ENCODE results near the gene SEC14L3. TPM values are rescaled to one million over a fixed set of nuclear protein-coding genes. Genes with fewer than 3 reads are reported as not detected.

The SEC14L3 gene
- total RNA-seq, 1 donor from 2014 or later = not detected

- Mint-ChIP-seq H3K9me3 (ENCODE audit: unreplicated experiment) (no peaks in the 10 kb centered on the region), H3K27me3 (ENCODE audit: unreplicated experiment) (peaks cover 13% of the 10 kb centered on the region), H3K4me1 (ENCODE audit: unreplicated experiment) (peaks cover 7% of the 10 kb centered on the region), H3K36me3 (ENCODE audit: unreplicated experiment) (no peaks in the 10 kb centered on the region), H3K27ac (ENCODE audit: unreplicated experiment) (no peak overlapping the region), H3K4me3 (ENCODE audit: unreplicated experiment) (no peak overlapping the region)
- TF ChIP-seq, protein P1, sequence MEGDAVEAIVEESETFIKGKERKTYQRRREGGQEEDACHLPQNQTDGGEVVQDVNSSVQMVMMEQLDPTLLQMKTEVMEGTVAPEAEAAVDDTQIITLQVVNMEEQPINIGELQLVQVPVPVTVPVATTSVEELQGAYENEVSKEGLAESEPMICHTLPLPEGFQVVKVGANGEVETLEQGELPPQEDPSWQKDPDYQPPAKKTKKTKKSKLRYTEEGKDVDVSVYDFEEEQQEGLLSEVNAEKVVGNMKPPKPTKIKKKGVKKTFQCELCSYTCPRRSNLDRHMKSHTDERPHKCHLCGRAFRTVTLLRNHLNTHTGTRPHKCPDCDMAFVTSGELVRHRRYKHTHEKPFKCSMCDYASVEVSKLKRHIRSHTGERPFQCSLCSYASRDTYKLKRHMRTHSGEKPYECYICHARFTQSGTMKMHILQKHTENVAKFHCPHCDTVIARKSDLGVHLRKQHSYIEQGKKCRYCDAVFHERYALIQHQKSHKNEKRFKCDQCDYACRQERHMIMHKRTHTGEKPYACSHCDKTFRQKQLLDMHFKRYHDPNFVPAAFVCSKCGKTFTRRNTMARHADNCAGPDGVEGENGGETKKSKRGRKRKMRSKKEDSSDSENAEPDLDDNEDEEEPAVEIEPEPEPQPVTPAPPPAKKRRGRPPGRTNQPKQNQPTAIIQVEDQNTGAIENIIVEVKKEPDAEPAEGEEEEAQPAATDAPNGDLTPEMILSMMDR (IDR thresholded peaks at IDR 0.05) = no peak
- DNase-seq (ENCODE audit: extremely low spot score, unreplicated experiment) = no peak
Measured at GRCh38 chr22:30447656-30448055, 24.2 kb downstream of the SEC14L3 start.

DNA sequence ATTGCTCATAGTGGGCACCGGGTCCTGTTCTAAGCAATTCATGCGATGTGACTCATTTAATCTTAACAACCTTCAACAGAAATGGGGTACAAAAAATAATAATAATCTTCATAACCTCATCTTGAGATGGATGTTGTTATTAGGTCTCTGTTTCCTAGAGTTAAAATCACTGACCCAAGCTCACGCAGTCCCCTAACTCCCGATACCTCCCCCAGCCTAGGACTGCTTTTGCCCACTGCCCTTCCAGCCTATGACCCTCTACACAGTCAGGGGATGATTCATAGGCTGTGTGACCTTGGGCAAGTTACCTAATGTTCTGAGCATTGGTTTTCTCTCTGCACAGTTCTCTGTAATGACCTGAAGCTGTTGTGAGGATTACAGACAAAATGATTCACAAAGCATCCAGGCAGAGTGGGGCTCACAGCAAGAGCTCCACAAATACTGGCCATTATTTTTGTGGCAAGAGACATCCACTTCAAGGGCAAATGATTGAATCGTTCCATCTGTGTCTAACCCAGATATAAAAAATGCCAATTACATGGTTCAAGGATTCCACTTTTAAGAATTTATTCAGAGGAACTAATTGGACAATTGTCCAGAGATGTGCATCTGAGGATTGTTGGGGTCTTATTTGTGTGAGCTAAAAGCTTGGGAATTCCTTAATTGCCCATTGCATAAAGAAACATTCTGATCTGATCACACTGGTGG lies 26.2 kb downstream of the SEC14L3 start:
- no peak overlapping the region for H3K27ac Mint-ChIP-seq (ENCODE audit: unreplicated experiment)
- H3K9me3 Mint-ChIP-seq (ENCODE audit: unreplicated experiment) = no peaks in the 10 kb centered on the region
- no peak for DNase-seq (ENCODE audit: extremely low spot score, unreplicated experiment)

GRCh38 chr22:30444632-30445437 lies 27.0 kb downstream of the SEC14L3 start:
- Mint-ChIP-seq H3K4me3 (ENCODE audit: unreplicated experiment) (no peak overlapping the region), H3K4me1 (ENCODE audit: unreplicated experiment) (peaks cover 7% of the 10 kb centered on the region), H3K36me3 (ENCODE audit: unreplicated experiment) (no peaks in the 10 kb centered on the region), H3K27ac (ENCODE audit: unreplicated experiment) (no peak overlapping the region), H3K9me3 (ENCODE audit: unreplicated experiment) (no peaks in the 10 kb centered on the region), H3K27me3 (ENCODE audit: unreplicated experiment) (peaks cover 17% of the 10 kb centered on the region)
- no peak for DNase-seq (ENCODE audit: extremely low spot score, unreplicated experiment)
- TF ChIP-seq, protein P1 (IDR thresholded peaks at IDR 0.05) = peak; percentile 75

More for the DNA sequence above, 26.2 kb downstream of the SEC14L3 start:
- TF ChIP-seq, protein P1 (IDR thresholded peaks at IDR 0.05) = no peak
- Mint-ChIP-seq H3K4me3 (ENCODE audit: unreplicated experiment) (no peak overlapping the region), H3K36me3 (ENCODE audit: unreplicated experiment) (no peaks in the 10 kb centered on the region), H3K27me3 (ENCODE audit: unreplicated experiment) (peaks cover 12% of the 10 kb centered on the region), H3K4me1 (ENCODE audit: unreplicated experiment) (peaks cover 7% of the 10 kb centered on the region)

GRCh38 chr22:30441088-30441487 lies 30.7 kb downstream of the SEC14L3 start:
- no peak overlapping the region for H3K4me3 Mint-ChIP-seq (ENCODE audit: unreplicated experiment)
- TF ChIP-seq, protein P1 (IDR thresholded peaks at IDR 0.05) = no peak
- no peak overlapping the region for H3K27ac Mint-ChIP-seq (ENCODE audit: unreplicated experiment)
- peaks cover 18% of the 10 kb centered on the region for H3K27me3 Mint-ChIP-seq (ENCODE audit: unreplicated experiment)
- DNase-seq (ENCODE audit: extremely low spot score, unreplicated experiment) = no peak
- H3K9me3 Mint-ChIP-seq (ENCODE audit: unreplicated experiment) = no peaks in the 10 kb centered on the region
- no peaks in the 10 kb centered on the region for H3K36me3 Mint-ChIP-seq (ENCODE audit: unreplicated experiment)
- H3K4me1 Mint-ChIP-seq (ENCODE audit: unreplicated experiment) = peaks cover 7% of the 10 kb centered on the region

DNA sequence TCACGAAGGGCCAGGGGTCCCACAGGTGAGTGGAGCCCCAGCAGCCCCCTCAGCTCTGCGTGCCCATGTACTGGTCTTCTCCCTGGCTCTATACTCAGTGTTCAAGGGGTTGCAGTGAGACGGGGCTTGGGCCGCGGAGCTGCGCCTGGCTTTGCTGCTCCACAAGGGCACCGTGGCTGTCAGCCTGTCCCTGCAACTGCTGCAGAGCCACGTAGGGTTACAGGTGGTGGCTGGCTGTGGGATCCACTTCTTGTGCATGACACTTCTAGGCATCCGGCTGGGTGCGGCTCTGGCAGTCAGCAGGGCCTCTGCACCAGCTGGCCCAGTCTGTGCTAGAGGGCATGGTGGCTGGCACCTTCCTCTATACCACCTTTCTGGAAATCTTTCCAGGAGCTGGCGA lies 32.0 kb downstream of the SEC14L3 start:
- DNase-seq (ENCODE audit: extremely low spot score, unreplicated experiment) = no peak
- Mint-ChIP-seq H3K4me1 (ENCODE audit: unreplicated experiment) (no peaks in the 10 kb centered on the region), H3K4me3 (ENCODE audit: unreplicated experiment) (no peak overlapping the region), H3K27ac (ENCODE audit: unreplicated experiment) (no peak overlapping the region), H3K27me3 (ENCODE audit: unreplicated experiment) (peaks cover 16% of the 10 kb centered on the region), H3K36me3 (ENCODE audit: unreplicated experiment) (no peaks in the 10 kb centered on the region), H3K9me3 (ENCODE audit: unreplicated experiment) (no peaks in the 10 kb centered on the region)
- TF ChIP-seq, protein P1 (IDR thresholded peaks at IDR 0.05) = no peak
